D721Med (cell line): Measurements from ENCODE around the gene GID8.

ENCODE experiments used
- DNase-seq: peaks from one replicate; pipeline ENCODE4 v3.0.0; 2011; ENCODE audit warnings: low spot score; ENCODE audit not compliant: insufficient read length
- FAIRE-seq: peaks from 2 replicates; lab custom pipeline; 2011; peaks lifted over from hg19 to GRCh38; lab: Jason Lieb, UNC
- TF ChIP-seq, protein P1 (sequence below): IDR thresholded peaks from 2 replicates; pipeline ENCODE4 v1.5.1; 2012; ENCODE audit warnings: mild to moderate bottlenecking, control low read depth; ENCODE audit not compliant: insufficient read depth; ENCODE audit errors: missing control alignments

Gene GID8

DNA sequence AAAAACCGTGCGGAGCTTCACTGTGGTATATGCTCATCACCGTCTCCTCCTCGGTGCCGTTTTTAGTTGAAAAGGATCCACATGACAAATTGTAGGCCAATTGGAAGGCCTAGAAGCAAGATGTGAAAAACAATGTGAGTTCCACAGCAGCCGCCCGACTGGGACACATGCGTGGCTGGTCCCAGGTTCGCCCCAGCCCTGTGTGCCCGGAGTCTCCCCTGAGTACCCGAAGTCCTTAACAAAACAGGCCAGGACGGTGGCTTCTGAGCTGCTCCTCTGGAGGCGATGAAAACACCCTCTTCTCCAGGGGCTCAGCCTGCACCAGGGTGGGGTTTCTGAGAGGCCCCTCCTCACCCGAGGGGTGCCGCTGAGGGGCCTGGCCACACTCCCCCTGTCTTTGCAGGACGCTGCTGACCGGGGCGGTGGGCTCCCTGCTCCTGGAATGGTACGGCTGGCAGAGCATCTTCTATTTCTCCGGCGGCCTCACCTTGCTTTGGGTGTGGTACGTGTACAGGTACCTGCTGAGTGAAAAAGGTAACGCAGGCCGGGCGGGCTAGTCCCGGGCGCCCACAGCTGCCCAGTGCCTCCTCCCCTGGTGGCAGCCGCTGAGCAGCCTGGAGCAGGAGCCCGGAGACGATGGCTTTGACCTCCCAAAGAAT, 24.4 kb downstream of the GID8 start:
- no peak for FAIRE-seq
- TF ChIP-seq, protein P1, sequence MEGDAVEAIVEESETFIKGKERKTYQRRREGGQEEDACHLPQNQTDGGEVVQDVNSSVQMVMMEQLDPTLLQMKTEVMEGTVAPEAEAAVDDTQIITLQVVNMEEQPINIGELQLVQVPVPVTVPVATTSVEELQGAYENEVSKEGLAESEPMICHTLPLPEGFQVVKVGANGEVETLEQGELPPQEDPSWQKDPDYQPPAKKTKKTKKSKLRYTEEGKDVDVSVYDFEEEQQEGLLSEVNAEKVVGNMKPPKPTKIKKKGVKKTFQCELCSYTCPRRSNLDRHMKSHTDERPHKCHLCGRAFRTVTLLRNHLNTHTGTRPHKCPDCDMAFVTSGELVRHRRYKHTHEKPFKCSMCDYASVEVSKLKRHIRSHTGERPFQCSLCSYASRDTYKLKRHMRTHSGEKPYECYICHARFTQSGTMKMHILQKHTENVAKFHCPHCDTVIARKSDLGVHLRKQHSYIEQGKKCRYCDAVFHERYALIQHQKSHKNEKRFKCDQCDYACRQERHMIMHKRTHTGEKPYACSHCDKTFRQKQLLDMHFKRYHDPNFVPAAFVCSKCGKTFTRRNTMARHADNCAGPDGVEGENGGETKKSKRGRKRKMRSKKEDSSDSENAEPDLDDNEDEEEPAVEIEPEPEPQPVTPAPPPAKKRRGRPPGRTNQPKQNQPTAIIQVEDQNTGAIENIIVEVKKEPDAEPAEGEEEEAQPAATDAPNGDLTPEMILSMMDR: no peak
- DNase-seq: no peak

DNA sequence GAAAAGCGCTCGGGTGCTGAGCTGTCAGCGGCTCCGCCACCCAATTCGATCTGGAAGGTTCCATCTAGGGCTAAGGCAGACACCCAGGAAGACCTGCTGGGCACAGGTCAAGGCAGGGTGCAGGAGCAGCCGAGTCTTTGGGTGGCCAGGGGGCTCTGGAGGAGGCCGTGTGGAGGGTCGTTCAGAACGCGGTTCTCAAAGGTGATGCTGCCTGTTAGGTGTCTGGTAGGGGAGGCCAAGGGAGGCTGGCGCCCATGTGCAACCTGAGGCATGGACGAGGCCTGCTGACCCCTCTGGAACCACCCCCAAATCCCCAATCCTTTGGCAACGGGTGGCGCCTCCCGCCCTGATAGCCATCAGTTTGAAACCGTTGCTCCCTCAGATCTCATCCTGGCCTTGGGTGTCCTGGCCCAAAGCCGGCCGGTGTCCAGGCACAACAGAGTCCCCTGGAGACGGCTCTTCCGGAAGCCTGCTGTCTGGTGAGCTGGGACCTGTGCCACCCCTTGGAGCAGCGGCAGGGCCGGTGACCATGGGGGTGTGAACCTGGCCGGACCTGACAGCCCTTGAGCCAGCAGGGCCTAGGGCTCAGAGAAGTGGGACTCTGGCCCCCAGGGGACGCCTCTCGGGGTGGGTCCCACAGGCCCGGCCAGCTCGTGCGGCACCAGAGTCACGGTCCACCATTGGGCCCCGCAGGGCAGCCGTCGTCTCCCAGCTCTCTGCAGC, 25.1 kb downstream of the GID8 start:
- FAIRE-seq: no peak
- TF ChIP-seq, protein P1: no peak
- DNase-seq: no peak

DNA sequence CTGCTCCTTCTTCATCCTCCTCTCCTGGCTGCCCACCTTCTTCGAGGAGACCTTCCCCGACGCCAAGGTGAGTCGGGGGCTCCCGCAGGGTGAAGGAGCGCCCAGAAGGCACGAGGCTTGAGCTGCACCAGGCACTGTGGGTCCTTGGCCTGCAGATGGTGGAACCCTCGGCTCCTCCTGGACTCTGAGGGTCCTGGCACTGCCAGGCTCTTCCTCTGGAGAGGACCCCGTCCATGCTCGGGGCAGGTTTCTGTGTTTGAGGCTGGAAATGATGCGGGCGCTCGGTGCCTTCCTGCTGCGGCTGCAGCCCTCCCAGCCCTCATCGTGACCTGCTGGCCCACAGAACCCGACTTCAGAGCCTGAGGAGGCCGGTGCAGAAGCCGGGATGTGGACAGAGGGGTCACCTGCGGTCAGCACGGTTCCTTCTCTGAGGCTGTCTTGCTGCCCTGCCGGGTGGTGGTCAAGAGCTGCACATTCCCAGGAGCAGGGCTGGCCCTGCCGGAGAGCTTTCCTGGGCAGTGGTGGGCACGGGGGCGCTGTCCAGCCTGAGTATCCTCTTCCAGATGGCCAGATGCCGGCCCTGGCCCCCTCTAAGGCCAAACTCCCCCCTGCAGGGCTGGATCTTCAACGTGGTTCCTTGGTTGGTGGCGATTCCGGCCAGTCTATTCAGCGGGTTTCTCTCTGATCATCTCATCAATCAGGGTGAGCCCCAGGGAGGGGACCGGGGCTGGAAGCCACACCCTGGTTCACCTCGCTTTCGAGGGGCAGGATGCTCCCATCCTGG, 25.9 kb downstream of the GID8 start:
- DNase-seq: no peak
- no peak for FAIRE-seq
- TF ChIP-seq, protein P1: no peak

DNA sequence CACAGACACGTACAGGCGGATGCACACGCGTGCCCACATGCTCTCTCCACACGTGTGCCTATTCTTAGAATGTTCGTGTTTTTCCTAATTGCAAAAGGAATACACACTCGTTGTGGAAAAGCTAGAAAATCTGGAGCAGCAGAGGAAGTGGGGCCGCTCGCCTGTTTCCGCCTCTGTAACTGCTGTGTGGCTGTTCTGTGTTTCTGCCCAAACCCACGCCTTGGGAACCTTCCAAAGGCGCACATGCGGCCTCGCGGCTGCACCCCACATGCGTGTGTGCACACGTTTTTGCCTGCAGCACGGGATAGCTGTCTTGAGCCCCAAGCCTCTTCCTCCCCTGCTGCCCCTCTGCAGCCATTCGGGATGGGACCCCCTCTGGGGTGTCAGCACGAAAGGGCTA, 26.8 kb downstream of the GID8 start:
- no peak for DNase-seq
- FAIRE-seq: no peak
- TF ChIP-seq, protein P1: no peak

DNA sequence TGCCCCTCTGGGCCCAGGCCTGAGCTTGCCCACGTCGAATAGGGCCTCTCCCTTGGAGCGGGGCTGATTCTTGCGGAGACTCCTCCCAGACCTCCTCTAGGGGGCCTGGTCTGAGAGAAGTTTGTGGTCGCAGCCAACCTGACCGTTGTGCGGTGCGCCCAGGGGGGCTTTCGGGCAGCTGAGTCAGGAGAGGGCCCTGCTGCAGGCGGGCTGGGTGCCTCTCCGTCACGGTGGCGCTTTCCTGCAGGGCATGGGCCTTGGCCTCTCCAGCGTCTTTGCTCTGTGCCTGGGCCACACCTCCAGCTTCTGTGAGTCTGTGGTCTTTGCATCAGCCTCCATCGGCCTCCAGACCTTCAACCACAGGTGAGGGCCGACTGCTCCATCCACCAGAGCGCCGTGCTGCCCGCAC, 27.4 kb downstream of the GID8 start:
- TF ChIP-seq, protein P1: no peak
- no peak for FAIRE-seq
- no peak for DNase-seq

DNA sequence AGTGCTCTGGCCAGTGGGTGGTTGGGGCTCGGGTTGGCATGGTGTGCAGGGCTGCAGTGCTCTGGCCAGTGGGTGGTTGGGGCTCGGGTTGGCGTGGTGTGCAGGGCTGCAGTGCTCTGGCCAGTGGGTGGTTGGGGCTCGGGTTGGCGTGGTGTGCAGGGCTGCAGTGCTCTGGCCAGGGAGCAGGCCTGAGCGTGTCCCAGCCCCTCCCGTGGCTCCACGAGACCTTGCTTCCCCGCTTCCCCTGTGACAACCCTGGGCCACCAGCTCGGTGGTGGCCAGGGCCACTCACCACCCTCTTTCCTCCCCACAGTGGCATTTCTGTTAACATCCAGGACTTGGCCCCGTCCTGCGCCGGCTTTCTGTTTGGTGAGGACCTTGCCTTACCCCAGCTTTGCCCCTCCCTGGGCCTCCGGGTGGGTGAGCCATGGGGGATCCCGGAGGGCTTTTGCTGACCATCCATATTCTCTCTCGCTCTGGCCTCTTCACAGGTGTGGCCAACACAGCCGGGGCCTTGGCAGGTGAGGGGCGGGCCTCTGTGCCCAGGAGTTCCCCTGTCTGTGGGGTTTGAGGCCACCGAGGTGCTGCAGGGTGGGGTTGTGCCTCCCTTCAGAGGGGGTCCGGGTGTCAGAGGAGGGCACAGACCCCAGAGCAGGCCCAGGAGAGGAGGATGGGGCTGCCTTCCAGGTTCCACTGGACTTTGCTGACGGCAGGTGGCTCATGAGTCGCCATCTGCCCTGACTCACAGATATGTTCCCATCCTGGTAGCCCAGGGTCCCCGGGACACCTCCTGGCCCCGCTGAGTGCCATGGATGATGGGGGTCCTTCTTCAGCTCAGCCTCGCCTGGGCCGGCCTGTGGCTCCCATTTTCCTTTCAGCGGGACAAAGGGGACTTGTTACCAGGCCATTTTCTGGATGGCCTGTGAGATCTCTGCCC, 28.5 kb downstream of the GID8 start:
- FAIRE-seq (no peak), DNase-seq (no peak)

More for the DNA sequence above, 28.5 kb downstream of the GID8 start:
- TF ChIP-seq, protein P1: no peak
